GM19463 (cell line): ENCODE results near the gene L1TD1.
"Not testable (repeated sequence)": the region's sequence is repeated elsewhere in the genome, so short reads cannot be mapped to it uniquely, and the experiment has no call there.

Experiments used
- ATAC-seq: cut with Tn5 transposase; IDR thresholded peaks from one replicate; pipeline ENCODE4 v1.9.1; 2021; ENCODE audit warnings: mild to moderate bottlenecking, moderate library complexity; ENCODE audit not compliant: unreplicated experiment

The L1TD1 gene

GRCh38 chr1:62233926-62234450, 39.3 kb downstream of the L1TD1 start:
- no peak for ATAC-seq

- no peak for ATAC-seq
Observed at GRCh38 chr1:62234688-62235087, 40.0 kb downstream of the L1TD1 start.

GRCh38 chr1:62235576-62235975, 40.9 kb downstream of the L1TD1 start:
- no peak for ATAC-seq

DNA sequence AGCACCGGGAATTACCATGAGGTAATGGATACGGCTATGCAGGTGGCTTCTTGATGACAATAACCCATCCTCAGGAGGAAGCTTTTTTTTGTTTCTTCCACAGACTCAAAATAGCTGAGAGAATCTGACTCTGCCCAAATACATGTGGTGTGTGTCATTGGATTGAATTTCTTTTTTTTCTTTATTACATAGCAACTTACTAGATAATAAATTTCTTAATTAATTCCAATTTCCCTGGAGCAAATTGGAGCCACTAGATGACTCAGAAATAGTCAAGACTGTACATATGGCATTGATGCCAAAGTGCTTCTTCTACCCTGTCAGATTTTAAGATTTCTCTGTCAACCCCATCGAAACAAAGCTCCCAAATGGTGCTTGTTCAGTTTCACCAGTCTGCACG, 42.7 kb downstream of the L1TD1 start:
- ATAC-seq = no peak

DNA sequence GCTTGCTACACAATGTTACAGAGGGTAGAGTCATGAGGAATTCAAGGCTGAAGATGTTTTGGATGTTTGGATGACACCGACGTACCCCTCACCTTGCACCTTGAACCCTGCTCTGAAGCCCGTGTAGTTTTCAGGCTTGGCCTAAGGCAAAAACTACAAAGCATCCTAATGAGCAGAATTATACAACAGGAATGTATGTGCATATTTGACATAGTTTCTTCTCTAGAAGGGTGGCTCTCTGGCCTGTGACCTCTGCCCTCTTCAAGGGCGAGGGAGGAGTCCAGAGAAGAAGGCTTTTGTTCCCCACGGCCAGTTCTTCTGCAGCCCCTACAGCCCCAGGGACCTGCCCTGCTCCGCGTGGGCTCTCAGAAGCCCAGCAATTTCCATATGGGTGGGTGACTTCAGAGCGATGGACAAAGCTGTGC, 43.3 kb downstream of the L1TD1 start:
- ATAC-seq = no peak

DNA sequence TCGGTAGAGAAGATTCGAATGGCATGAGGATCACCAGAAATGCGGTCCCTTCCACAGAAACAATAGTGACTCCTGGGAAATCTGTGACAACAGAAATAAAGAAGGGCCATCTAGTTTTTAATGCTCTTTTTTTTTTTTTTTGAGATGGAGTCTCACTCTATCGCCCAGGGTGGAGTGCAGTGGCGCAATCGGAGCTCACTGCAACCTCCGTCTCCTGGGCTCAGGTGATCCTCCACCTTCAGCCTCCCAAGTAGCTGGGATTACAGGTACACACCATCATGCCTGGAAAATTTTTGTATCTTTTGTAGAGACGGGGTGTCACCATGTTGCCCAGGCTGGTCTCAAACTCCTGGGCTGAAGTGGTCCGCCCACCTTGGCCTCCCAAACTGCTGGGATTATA, 43.9 kb downstream of the L1TD1 start:
- ATAC-seq = no peak

- not testable (repeated sequence) for ATAC-seq
Observed at GRCh38 chr1:62239652-62240403, 45.2 kb downstream of the L1TD1 start.

- no peak for ATAC-seq
Observed at GRCh38 chr1:62240651-62241370, 46.2 kb downstream of the L1TD1 start.

DNA sequence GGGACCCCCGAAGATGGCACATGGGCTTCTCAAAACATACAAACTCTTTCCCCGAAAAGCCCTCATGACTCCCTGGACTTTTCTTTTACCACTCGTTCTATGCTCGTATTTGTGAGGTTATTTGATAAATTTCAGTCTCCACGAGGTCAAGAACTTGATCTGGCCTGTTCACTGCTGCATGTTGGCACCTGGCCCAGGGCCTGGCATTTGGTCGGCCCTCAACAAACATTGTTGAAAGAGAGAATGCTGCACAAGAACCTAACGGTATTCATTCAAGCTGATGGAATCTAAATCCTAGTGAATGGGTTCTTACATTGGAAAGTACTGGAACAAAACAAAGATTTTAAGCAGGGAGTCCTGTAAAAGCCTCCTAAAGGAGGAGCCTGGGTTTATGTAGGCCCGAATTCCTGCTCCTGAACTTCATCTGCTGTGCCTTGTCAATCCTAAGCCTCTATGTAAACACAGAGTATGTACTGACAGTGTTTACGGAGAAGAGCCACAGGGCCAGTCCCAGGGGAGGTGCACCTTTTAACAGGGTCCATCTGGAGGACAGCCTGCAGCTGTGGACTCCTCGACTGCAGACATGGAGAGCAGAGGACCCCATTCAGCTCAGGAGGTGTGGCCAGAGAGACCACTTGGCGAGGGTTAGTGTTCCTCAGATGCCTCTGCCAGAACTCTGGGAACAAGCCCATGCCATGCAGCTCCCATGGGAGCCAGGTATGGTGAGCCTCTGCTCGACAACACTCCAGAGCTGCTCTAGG, 46.9 kb downstream of the L1TD1 start:
- no peak for ATAC-seq

DNA sequence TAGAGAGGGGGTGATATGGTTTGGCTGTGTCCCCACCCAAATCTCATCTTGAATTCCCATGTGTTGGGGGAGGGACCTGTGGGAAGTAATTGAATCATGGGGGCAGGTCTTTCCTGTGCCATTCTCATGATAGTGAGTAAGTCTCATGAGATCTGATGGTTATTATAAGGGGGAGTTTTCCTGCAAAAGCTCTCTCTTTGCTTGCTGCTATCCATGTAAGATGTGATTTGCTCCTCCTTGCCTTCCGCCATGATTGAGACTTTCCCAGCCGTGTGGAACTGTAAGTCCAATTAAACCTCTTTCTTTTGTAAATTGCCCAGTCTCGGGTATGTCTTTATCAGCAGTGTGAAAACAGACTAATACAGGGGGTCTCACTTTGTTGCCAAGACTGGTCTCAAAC, 49.7 kb downstream of the L1TD1 start:
- not testable (repeated sequence) for ATAC-seq

DNA sequence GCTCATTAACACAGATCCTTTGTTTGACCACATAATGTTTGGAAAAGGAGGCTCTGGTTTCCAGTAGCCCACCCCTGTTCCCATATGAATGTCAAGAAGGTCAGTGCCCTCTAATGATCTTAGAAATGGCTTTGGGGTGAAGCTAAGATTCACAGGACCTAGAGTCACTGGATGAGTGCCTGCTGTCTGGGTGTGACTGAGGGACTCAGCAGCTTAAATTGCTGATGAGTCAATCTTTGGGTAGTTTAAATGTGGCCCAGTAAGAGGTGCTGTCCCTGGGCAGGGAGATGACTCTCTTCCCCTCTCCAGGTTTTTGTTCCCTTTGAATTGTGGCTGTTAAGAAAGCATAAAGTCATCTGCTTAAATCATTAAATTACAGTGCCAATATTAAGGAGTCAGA, 50.6 kb downstream of the L1TD1 start:
- no peak for ATAC-seq

GRCh38 chr1:62247391-62248168, 52.9 kb downstream of the L1TD1 start:
- no peak for ATAC-seq

DNA sequence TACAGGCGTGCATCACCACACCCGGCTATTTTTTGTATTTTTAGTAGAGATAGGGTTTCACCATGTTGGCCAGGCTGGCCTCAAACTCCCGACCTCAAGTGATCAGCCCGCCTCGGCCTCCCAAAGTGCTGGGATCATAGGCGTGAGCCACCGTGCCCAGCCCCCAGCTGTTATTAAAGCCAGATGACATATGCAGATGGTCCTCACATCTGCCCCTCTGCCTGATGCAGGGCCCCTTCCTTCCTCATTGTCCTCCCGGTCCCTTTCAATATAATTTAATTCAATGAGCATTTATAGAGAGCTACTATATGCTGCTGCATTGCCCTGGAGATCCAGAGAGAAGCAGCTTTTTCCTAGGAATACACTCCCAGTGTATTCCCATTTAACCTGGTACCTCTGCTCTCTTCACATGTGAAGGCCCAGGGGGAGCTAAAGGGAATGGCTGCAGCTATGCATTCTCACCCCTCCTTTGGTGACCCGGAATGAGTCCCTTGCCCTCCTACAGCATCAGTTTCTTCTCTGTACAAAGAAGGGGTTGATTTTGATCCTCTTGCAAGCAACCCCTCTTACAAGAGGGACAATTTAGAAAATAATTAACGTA, 55.6 kb downstream of the L1TD1 start:
- no peak for ATAC-seq

GRCh38 chr1:62259551-62259950, 64.9 kb downstream of the L1TD1 start:
- no peak for ATAC-seq

- ATAC-seq = no peak
Observed at GRCh38 chr1:62260688-62261087, 66.0 kb downstream of the L1TD1 start.
